T follicular helper cell (primary cell): ENCODE measurements around the gene TSC2.
"Not testable (repeated sequence)": the region's sequence is repeated elsewhere in the genome, so short reads cannot be mapped to it uniquely, and the experiment has no call there.

Source experiments
- DNase-seq: peaks from one replicate; pipeline ENCODE4 v3.0.0-alpha.2; 2020; ENCODE audit warnings: low read depth

Gene TSC2

DNA sequence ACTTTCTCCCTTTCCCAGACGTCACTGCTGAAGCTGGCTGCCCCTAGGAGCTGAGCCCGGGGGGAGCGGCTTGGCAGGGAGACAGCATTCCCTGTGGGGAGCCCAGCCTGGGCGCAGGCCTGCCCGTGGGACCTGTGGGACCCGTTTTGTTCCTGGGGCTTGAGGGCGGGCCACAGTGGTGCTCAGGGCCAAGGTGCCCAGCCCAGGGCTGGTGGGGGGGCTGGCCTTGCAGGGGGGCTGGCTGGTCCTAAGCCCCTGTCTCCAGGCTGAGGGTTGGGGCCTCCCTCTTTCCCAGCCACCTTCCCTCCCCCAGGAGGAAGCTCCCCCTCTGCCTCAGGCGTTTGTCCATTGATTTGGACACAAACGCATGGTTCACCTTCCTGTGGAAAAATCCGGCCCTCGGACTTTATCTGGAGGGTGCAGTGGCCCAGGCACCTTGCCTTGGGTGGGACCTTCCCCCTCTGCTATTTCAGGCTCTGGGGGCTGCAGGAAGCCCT lies 16.7 kb upstream of the TSC2 start:
- no peak for DNase-seq

- DNase-seq = no peak
These were observed 15.3 kb upstream of the TSC2 start for GRCh38 chr16:2032285-2033056.

GRCh38 chr16:2033057-2033908 lies 14.5 kb upstream of the TSC2 start:
- no peak for DNase-seq

GRCh38 chr16:2033909-2034695 lies 13.7 kb upstream of the TSC2 start:
- DNase-seq = not testable (repeated sequence)

- no peak for DNase-seq
These were observed 12.9 kb upstream of the TSC2 start for GRCh38 chr16:2034696-2035430.

DNA sequence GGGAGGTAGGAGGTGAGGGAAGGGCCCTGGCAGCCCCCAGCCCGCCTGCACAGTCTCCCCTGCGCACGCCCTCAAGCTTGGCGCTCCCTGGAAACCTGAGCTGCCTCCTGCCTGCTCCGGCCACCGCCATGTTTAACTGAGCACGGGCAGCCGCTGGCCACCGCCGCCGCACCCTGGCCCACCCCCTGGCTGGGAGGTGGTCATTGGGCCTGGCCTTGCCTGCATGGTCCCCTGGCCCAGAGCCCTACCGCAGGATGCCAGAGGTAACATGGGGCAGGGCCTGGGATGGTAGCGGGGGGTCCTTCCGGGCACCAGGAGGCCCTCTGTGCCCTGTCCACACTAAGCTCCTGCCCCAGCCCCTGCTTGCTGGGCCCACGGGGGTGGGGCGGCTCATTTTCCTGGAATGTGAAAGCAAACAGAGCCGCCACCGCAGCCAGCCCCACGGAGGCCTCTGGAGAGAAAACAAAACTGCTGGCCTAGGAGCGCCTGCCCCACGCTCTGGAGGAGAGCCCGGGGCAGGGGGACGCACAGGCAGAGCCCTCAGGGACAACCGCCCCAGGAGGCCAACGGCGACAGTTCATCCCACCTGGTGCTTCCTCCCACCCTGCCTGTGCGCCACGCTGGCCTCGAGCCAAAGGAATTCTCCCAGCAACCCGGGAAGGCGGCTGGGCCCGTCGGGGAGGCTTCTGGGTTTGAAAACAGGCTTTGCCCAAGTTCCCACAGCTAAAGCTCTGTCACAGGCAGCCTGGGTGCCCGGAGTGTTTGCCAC lies 12.2 kb upstream of the TSC2 start:
- no peak for DNase-seq

- no peak for DNase-seq
These were observed 11.4 kb upstream of the TSC2 start for GRCh38 chr16:2036200-2036966.

DNA sequence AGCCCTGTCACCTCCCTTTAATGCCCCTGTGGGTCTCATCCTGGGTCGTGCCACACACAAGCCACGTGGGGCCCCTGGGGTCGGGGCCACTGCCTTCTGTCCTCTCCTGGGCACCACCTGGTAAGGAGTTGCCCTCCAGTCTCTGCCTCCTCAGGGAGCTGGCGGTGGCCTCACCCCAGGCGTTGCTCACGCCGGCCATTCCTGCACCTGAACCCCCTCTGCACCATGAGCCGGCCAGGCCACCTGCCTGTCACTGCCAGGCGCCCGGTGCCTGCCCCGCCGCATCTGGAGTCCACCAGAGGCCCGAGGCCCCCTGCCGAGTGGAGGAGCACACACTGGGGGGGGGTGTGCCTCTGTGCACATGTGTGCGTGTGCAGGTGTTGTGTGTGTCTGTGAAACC lies 10.7 kb upstream of the TSC2 start:
- DNase-seq = no peak

DNA sequence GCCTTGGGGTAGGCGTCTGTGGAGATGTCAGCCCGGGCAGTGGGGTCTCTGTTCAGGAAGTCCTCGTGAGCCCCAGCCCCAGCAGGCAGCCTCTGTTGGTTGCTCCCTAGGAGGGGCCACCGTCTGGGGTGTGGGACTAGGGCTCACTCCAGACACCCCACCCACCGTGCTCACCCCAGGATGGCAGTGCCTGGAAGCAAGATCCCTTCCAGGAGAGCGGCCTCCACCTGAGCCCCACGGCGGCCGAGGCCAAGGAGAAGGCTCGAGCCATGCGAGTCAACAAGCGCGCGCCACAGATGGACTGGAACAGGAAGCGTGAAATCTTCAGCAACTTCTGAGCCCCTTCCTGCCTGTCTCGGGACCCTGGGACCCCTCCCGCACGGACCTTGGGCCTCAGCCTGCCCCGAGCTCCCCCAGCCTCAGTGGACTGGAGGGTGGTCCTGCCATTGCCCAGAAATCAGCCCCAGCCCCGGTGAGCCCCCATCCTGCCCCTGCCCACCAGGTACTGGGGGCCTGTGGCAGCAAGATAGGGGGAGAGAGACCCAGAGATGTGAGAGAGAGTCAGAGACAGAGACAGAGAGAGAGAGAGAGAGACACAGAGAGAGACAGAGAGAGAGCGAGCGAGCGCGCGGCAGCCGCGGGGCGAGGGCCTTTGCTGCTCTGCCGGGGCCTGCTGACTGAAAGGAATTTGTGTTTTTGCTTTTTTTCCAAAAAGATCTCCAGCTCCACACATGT lies 10.0 kb upstream of the TSC2 start:
- DNase-seq = no peak

DNA sequence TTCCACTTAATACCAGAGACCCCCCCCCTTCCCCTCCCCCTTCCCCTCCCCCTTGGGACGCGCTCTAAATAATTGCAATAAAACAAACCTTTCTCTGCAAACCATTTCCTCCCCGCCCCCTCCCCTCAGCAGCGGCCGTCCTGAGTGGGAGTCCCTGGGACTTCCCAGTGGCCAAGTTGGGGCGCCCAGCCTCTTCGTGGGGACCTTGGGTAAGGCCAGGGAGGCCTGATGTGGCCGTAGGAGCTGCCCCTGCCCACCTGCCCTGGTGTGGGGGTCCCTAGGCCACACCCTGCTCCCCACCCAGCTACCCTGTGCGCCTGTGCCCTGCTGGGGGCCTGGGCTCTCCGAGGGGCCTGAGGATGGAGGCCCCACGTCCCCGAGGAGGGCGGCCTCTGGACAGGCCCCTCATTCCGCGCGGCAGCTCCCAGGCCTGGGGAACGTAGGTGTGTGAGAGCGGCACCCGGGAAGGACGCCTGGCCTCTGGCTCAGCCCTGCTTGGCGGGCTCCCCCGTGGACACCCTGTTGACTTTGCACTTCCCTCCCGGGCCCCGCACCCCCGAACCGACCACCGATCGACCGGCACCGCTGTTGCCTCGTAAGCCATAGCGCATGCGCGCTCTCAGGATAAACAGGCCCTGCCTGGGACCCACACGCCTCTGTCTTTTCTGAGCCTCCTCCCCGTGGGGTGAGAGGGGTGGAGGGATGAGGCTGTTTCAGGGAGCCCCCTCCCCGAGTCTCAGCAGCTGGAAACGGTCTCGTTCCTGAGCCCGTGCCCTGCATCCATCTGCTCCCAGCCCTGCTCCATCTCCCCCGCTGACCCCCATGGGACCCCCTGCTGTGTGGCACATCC lies 9.2 kb upstream of the TSC2 start:
- DNase-seq = no peak

GRCh38 chr16:2039274-2040031 lies 8.3 kb upstream of the TSC2 start:
- DNase-seq = no peak

- no peak for DNase-seq
These were observed 7.6 kb upstream of the TSC2 start for GRCh38 chr16:2040041-2040786.

- DNase-seq = no peak
These were observed 6.8 kb upstream of the TSC2 start for GRCh38 chr16:2040787-2041522.

- DNase-seq = no peak
These were observed 5.4 kb upstream of the TSC2 start for GRCh38 chr16:2042171-2042985.

- DNase-seq = no peak
These were observed 4.7 kb upstream of the TSC2 start for GRCh38 chr16:2042986-2043666.
